Endodermal cell (in vitro differentiated cells): ENCODE measurements around the gene ZCWPW2. TPM values are rescaled to one million over a fixed set of nuclear protein-coding genes. Genes with fewer than 3 reads are reported as not detected.

Source experiments
- DNase-seq: peaks from one replicate; pipeline ENCODE4 v3.0.0-alpha.2; 2017
- H3K27ac ChIP-seq: 2 replicates; pipeline ENCODE4 v1.5.1; 2013; ENCODE audit warnings: mild to moderate bottlenecking, low read depth, low read length, moderate library complexity
- H3K27me3 ChIP-seq: 2 replicates; pipeline ENCODE4 v1.6.1; 2013; ENCODE audit warnings: mild to moderate bottlenecking, low read length, moderate library complexity; ENCODE audit not compliant: insufficient read depth, control insufficient read depth, poor library complexity, severe bottlenecking
- H3K36me3 ChIP-seq: 2 replicates; pipeline ENCODE4 v1.7.0; 2013; ENCODE audit warnings: mild to moderate bottlenecking, low read length, moderate library complexity; ENCODE audit not compliant: control insufficient read depth, insufficient read depth
- H3K4me1 ChIP-seq: one replicate; pipeline ENCODE4 v1.7.0; 2013; ENCODE audit warnings: low read length; ENCODE audit not compliant: control insufficient read depth, insufficient read depth
- H3K4me3 ChIP-seq: 2 replicates; pipeline ENCODE4 v1.5.1; 2013; ENCODE audit warnings: mild to moderate bottlenecking, low read length, moderate library complexity
- H3K9ac ChIP-seq: 2 replicates; pipeline ENCODE4 v1.6.1; 2013; ENCODE audit warnings: mild to moderate bottlenecking, low read length, moderate library complexity; ENCODE audit not compliant: poor library complexity, severe bottlenecking; ENCODE audit errors: extremely low read depth
- H3K9me3 ChIP-seq: 2 replicates; pipeline ENCODE4 v1.6.1; 2013; ENCODE audit warnings: mild to moderate bottlenecking, low read length, moderate library complexity; ENCODE audit not compliant: control insufficient read depth
- H3K27ac Mint-ChIP-seq: 2 replicates; pipeline ENCODE4 v1.8.0; 2020; ENCODE audit warnings: mixed read lengths
- H3K27me3 Mint-ChIP-seq: 2 replicates; pipeline ENCODE4 v1.8.0; 2021; ENCODE audit warnings: mild to moderate bottlenecking, mixed read lengths; ENCODE audit not compliant: insufficient read depth
- H3K36me3 Mint-ChIP-seq: 2 replicates; pipeline ENCODE4 v1.8.0; 2020; ENCODE audit warnings: low read depth, mixed read lengths
- H3K4me1 Mint-ChIP-seq: 2 replicates; pipeline ENCODE4 v1.8.0; 2020; ENCODE audit warnings: mixed read lengths
- H3K4me3 Mint-ChIP-seq: 2 replicates; pipeline ENCODE4 v1.8.0; 2020; ENCODE audit warnings: mild to moderate bottlenecking, moderate library complexity, mixed read lengths
- H3K9me3 Mint-ChIP-seq: 2 replicates; pipeline ENCODE4 v1.8.0; 2020; ENCODE audit warnings: mild to moderate bottlenecking, mixed read lengths
- CTCF ChIP-seq: fragments of 200-600 bp; sonication (generic); conservative IDR thresholded peaks from 2 replicates; pipeline ENCODE4 v1.5.0; 2021; ENCODE audit warnings: antibody characterized with exemption, mild to moderate bottlenecking
- WGBS, 2 experiments: methylation state at CpG; one replicate each; pipeline versions ENCODE4 v1.1.5 to v1.1.7; 2013; ENCODE audit warnings: missing lambda C conversion rate in 2 of 2, mixed read lengths in 1 of 2; ENCODE audit not compliant: insufficient coverage in 1 of 2, insufficient read length in 1 of 2; 5-methylcytosine and 5-hydroxymethylcytosine counted together
- total RNA-seq, 2 donors: library from RNA; stranded (reverse); fragmentation: NEBNext Ultra II Directional in 1 of 2; extraction: Animal tissue kit (Norgen Biotek cat#: 25700) in 1 of 2; gene quantifications; 2 replicates in 1 of 2; 3 replicates in 1 of 2; pipeline ENCODE4 v1.2.1, GENCODE V29; 2021

Gene ZCWPW2
- total RNA-seq, 2 donors from 2014 or later = 0.82 TPM; not detected in 1

- no peaks in the 10 kb centered on the region for H3K36me3 Mint-ChIP-seq
- Histone ChIP-seq H3K9me3 (no peaks in the 10 kb centered on the region), H3K9ac (no peak overlapping the region), H3K4me3 (no peak overlapping the region), H3K4me1 (no peaks in the 10 kb centered on the region), H3K27ac (no peak overlapping the region), H3K36me3 (no peaks in the 10 kb centered on the region), H3K27me3 (no peaks in the 10 kb centered on the region)
- no peak for DNase-seq
- TF ChIP-seq CTCF = no peak
- WGBS, 2 experiments = 80 to 90% methylated on average over 1 to 2 of the region's 2 CpGs
- no peak overlapping the region for H3K4me3 Mint-ChIP-seq
- no peaks in the 10 kb centered on the region for H3K27me3 Mint-ChIP-seq
- no peak overlapping the region for H3K27ac Mint-ChIP-seq
- H3K4me1 Mint-ChIP-seq = no peaks in the 10 kb centered on the region
- H3K9me3 Mint-ChIP-seq = no peaks in the 10 kb centered on the region
Observed at GRCh38 chr3:28547677-28548076, 199.2 kb downstream of the ZCWPW2 start.

- no peak for DNase-seq
- no peaks in the 10 kb centered on the region for H3K4me1 Mint-ChIP-seq
- no peaks in the 10 kb centered on the region for H3K27me3 Mint-ChIP-seq
- no peak for TF ChIP-seq CTCF
- no peak overlapping the region for H3K4me3 Mint-ChIP-seq
- no peaks in the 10 kb centered on the region for H3K36me3 Mint-ChIP-seq
- Histone ChIP-seq H3K27ac (no peak overlapping the region), H3K9me3 (no peaks in the 10 kb centered on the region), H3K4me3 (no peak overlapping the region), H3K4me1 (no peaks in the 10 kb centered on the region), H3K36me3 (no peaks in the 10 kb centered on the region), H3K9ac (no peak overlapping the region), H3K27me3 (no peaks in the 10 kb centered on the region)
- H3K27ac Mint-ChIP-seq = no peak overlapping the region
- no peaks in the 10 kb centered on the region for H3K9me3 Mint-ChIP-seq
- 82 to 100% methylated on average over 1 to 3 of the region's 3 CpGs for WGBS, 2 experiments
Observed at GRCh38 chr3:28553175-28553574, 204.7 kb downstream of the ZCWPW2 start.

- Histone ChIP-seq H3K9me3 (no peaks in the 10 kb centered on the region), H3K27ac (no peak overlapping the region), H3K9ac (no peak overlapping the region), H3K4me3 (no peak overlapping the region), H3K36me3 (no peaks in the 10 kb centered on the region), H3K27me3 (no peaks in the 10 kb centered on the region), H3K4me1 (no peaks in the 10 kb centered on the region)
- DNase-seq = no peak
- no peaks in the 10 kb centered on the region for H3K4me1 Mint-ChIP-seq
- no peak for TF ChIP-seq CTCF
- no peak overlapping the region for H3K27ac Mint-ChIP-seq
- no peaks in the 10 kb centered on the region for H3K27me3 Mint-ChIP-seq
- H3K4me3 Mint-ChIP-seq = no peak overlapping the region
- no peaks in the 10 kb centered on the region for H3K36me3 Mint-ChIP-seq
- no peaks in the 10 kb centered on the region for H3K9me3 Mint-ChIP-seq
- WGBS, 2 experiments = 59% methylated on average over 1 of the region's 1 CpG; no CpG with 5 or more reads in 1 of the 2 experiments
Observed at GRCh38 chr3:28556195-28556594, 207.7 kb downstream of the ZCWPW2 start.
